IgD-negative memory B cell (primary cell): ENCODE measurements around the gene SVIL. TPM values are rescaled to one million over a fixed set of nuclear protein-coding genes. Genes with fewer than 3 reads are reported as not detected.
"Not testable (repeated sequence)": the region's sequence is repeated elsewhere in the genome, so short reads cannot be mapped to it uniquely, and the experiment has no call there.

Experiments
- H3K27ac Mint-ChIP-seq, 3 donors: one replicate each; pipeline ENCODE4 v1.8.0; 2020 to 2022; ENCODE audit warnings: mild to moderate bottlenecking in 3 of 3, mixed read lengths in 3 of 3, moderate library complexity in 1 of 3
- H3K27me3 Mint-ChIP-seq: one replicate; pipeline ENCODE4 v1.8.0; 2021; ENCODE audit warnings: mixed read lengths
- H3K36me3 Mint-ChIP-seq: one replicate; pipeline ENCODE4 v1.8.0; 2020; ENCODE audit warnings: mild to moderate bottlenecking, mixed read lengths
- H3K4me1 Mint-ChIP-seq, 3 donors: one replicate each; pipeline ENCODE4 v1.8.0; 2020 to 2022; ENCODE audit warnings: mixed read lengths in 3 of 3, mild to moderate bottlenecking in 1 of 3
- H3K4me3 Mint-ChIP-seq, 4 donors: one replicate each; pipeline ENCODE4 v1.8.0; 2020 to 2022; ENCODE audit warnings: mild to moderate bottlenecking in 4 of 4, mixed read lengths in 4 of 4, moderate library complexity in 3 of 4
- H3K9me3 Mint-ChIP-seq, 3 donors: one replicate each; pipeline ENCODE4 v1.8.0; 2020 to 2021; ENCODE audit warnings: mixed read lengths in 3 of 3, mild to moderate bottlenecking in 1 of 3
- polyA plus RNA-seq: library from polyadenylated mRNA; unstranded; fragments of 300-500 nt; fragmentation: Illumina TruSeq; gene quantifications from one replicate; pipeline ENCODE4 v1.2.3, GENCODE V29; 2021

Gene SVIL
- polyA plus RNA-seq, 1 donor from 2014 or later = 2.6 TPM

DNA sequence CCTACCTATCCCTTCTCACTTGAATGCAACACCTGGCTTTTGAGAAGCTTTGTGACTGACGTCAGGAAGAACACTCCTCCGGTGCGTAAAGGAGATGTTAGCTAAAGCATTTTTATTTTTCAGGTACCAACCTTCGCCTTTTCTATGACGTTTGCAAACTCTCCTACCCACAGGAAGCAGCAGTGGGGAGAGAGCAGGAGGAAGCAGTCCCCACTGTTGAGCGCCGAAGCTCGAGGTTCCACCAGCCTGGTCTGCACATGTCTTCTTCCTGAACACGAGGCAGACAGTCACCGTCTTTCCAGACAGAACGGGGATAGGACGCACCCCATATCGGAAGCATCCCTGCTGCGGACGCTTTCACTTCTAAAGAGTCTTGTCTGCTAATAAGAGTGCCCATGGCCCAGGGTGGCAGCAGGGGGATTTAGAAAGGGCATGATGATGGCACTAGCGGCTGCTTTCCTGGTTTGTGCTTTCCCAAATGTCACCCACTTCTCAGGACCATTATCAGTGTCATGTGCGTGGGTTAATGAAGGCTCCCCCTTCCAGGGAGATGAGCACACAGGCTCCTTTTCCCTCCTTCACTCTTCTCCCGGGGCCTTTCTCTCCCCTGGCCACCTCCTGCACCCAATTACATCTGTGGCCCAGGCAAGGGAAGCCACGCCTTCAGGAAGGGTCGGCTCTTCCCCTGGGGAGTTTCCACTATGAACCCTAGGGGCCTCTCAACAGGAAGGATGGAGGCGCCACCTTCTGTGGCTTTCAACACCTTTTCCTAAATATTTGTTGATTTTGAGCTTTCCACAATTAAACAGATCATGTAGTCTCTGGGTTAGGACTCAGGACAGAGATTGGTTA lies 147.5 kb downstream of the SVIL start:
- not testable (repeated sequence) for H3K4me3 Mint-ChIP-seq, H3K27me3 Mint-ChIP-seq, H3K4me1 Mint-ChIP-seq, H3K27ac Mint-ChIP-seq, H3K9me3 Mint-ChIP-seq, H3K36me3 Mint-ChIP-seq

- Mint-ChIP-seq H3K27me3 (peaks cover 2% of the 10 kb centered on the region), H3K36me3 (peaks cover under 1% of the 10 kb centered on the region), H3K9me3 (no peaks in the 10 kb centered on the region), H3K27ac (no peak overlapping the region), H3K4me1 (peaks cover 0 to 2% (median 0%) of the 10 kb centered on the region in 3 donors), H3K4me3 (peak overlapping the region in 1 of 4 donors; percentile 7)
These were observed 148.3 kb downstream of the SVIL start for GRCh38 chr10:29486433-29486832.

- not testable (repeated sequence) for H3K36me3 Mint-ChIP-seq, H3K9me3 Mint-ChIP-seq, H3K4me1 Mint-ChIP-seq, H3K27me3 Mint-ChIP-seq, H3K4me3 Mint-ChIP-seq
- peak overlapping the region in 1 of 3 donors; percentile 71 for H3K27ac Mint-ChIP-seq
These were observed 150.1 kb downstream of the SVIL start for GRCh38 chr10:29484677-29485076.

DNA sequence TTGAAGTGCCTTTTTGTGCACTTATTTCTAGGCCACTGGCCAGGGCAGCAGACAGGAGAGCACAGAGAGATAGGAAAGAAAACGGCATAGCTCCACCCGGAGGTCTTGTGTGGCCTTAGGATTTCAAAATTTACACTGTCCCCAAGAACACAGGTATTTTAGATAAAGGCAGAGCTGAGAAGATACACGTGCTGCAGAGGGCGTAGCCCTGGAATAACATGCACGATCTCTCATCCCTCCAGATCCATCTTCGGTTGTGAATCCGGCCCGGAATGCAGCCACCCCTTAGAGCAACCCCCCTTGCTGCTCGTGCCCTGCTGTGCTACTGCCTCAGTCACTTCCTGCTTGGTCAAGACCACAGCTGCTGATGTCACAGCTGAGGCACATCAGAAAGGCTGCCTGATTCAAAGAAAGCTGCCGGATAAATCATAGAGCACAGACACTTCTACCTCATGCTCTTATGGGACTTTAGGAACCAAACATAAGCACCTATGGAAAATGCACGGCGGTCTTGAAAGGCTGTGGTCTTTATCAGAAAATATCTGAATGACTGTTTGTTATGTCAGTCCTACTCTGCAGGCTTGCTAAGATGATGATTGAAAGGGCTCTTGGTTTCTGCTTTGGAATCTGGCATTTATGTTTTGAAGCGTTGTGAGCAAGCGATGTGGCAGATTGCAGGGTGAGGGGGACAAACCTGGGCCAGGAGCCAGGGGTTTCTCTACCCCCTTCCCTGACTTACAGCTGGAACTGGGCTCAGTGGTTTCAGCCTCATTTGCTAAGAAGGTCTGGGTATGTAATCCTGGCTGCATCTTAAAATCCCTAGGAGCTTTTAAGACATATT lies 152.0 kb downstream of the SVIL start:
- Mint-ChIP-seq H3K9me3 (no peaks in the 10 kb centered on the region), H3K27ac (no peak overlapping the region), H3K4me1 (peaks cover 0 to 2% (median 0%) of the 10 kb centered on the region in 3 donors), H3K4me3 (peak overlapping the region in 1 of 4 donors; percentile 29), H3K27me3 (peaks cover 2% of the 10 kb centered on the region), H3K36me3 (no peaks in the 10 kb centered on the region)

- H3K27me3 Mint-ChIP-seq = peaks cover 2% of the 10 kb centered on the region
- H3K36me3 Mint-ChIP-seq = no peaks in the 10 kb centered on the region
- H3K27ac Mint-ChIP-seq = no peak overlapping the region
- no peak overlapping the region for H3K4me3 Mint-ChIP-seq
- H3K9me3 Mint-ChIP-seq = no peaks in the 10 kb centered on the region
- no peaks in the 10 kb centered on the region for H3K4me1 Mint-ChIP-seq
These were observed 152.8 kb downstream of the SVIL start for GRCh38 chr10:29481906-29482440.

DNA sequence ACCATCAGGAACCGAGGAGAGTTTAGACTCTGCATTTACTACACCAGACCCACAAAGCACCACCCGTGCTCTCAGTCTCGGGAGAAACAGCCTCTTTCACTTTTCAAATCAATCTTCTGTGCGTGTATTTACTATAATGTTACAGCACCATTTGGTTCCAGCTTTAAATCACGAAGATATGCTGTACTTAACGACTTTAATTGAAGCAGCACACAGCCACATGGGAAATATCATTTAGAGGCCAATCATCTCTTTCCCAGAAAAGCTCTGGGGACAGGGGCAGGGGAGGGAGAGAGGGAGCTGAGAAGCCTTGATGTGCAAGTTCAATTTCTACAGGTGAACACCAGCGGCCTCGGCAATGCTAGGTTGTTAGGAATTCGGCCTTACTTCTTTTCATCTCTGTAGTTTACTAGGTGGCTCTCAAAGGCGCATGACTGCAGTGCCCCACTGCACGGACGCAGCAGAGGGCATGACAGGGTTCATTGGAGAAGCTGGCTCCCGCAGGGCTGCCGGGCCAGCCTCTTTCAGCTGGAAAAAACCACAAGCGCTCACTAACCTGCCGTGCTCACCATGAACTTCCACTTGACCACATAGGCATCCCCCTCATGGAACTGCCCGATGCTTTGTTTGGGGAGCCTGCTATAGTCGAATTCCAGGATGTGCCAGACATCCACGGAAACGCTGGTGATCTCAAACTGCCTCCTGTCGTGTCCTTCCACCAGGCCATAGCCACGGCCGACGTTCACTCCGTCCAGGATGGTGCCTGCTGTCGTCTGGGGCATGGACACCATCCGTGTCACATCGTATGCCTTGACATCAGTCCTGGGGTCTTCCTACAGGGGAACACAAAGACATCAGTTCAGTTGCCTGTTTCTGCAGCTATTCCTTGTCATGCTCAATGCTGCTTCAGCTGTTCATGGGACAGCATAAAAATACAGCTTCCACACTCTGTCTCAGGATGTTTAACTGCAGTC lies 154.5 kb downstream of the SVIL start:
- H3K4me1 Mint-ChIP-seq = no peaks in the 10 kb centered on the region
- peaks cover under 1% of the 10 kb centered on the region for H3K27me3 Mint-ChIP-seq
- peak overlapping the region in 1 of 4 donors; percentile 51 for H3K4me3 Mint-ChIP-seq
- H3K36me3 Mint-ChIP-seq = no peaks in the 10 kb centered on the region
- H3K9me3 Mint-ChIP-seq = no peaks in the 10 kb centered on the region
- peak overlapping the region in 2 of 3 donors; percentile 33 to 53 for H3K27ac Mint-ChIP-seq

- Mint-ChIP-seq H3K4me1 (no peaks in the 10 kb centered on the region), H3K4me3 (no peak overlapping the region), H3K9me3 (no peaks in the 10 kb centered on the region), H3K27me3 (no peaks in the 10 kb centered on the region), H3K27ac (peak overlapping the region in 1 of 3 donors; percentile 33), H3K36me3 (no peaks in the 10 kb centered on the region)
These were observed 155.5 kb downstream of the SVIL start for GRCh38 chr10:29479081-29479925.

- Mint-ChIP-seq H3K27ac (no peak overlapping the region), H3K4me3 (no peak overlapping the region), H3K36me3 (peaks cover 3% of the 10 kb centered on the region), H3K27me3 (no peaks in the 10 kb centered on the region), H3K9me3 (no peaks in the 10 kb centered on the region), H3K4me1 (no peaks in the 10 kb centered on the region)
These were observed 161.2 kb downstream of the SVIL start for GRCh38 chr10:29473406-29474100.

DNA sequence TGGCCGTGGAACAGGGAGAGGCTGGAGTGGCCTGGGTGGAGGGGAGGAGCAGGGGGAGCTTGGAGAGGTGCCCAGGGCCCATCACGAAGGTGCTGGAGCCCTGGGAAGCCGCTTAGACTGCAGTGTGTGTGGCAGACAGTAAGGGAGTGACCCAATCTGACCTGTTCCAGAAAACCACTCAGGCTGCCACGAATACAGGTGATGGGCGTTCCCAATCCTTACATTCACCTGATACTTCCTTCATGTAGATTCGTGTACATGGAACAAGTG lies 161.7 kb downstream of the SVIL start:
- no peak overlapping the region for H3K27ac Mint-ChIP-seq

DNA sequence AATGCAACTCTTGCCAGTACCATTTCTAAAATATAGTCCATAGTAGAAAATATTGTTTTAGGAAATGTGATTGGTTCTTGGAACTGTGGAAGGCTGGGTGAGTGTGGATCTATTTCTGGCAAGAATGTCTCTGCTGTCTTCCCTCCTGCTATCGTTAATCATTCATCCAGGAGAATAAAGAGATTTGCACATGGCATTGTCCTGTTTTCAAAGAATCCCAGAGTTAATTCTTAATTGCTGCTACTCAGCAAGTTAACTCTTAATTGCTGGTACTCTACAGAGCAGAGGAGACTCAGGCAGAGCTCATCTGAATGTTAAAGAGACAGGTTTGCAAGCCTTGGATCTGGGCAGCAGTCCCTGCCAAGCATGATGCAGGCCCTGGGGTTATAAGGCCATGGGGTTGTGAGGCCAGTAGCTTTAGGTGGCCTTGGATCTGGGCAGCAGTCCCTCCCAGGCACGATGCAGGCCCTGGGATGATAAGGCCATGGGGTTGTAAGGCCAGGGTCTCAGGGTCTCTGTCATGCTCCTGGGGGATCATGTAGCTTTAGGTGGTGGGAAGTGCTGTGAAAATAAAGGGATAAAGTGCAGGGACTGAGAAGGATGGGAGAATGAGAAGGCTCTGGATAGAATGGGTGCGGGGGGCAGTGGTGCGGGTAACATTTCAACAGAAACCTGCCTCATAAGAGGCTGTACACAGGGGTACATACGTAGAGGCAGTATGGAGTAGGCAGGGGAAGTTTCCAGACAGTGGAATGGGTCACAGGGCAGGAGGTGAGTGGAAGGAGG lies 162.3 kb downstream of the SVIL start:
- no peaks in the 10 kb centered on the region for H3K4me1 Mint-ChIP-seq
- no peak overlapping the region for H3K4me3 Mint-ChIP-seq
- H3K27me3 Mint-ChIP-seq = no peaks in the 10 kb centered on the region
- peaks cover 3% of the 10 kb centered on the region for H3K36me3 Mint-ChIP-seq
- peaks cover 0 to 2% (median 0%) of the 10 kb centered on the region in 3 donors for H3K9me3 Mint-ChIP-seq
- H3K27ac Mint-ChIP-seq = no peak overlapping the region

More for the DNA sequence above, 161.7 kb downstream of the SVIL start:
- no peaks in the 10 kb centered on the region for H3K4me1 Mint-ChIP-seq
- no peak overlapping the region for H3K4me3 Mint-ChIP-seq
- peaks cover 0 to 2% (median 0%) of the 10 kb centered on the region in 3 donors for H3K9me3 Mint-ChIP-seq
- peaks cover 3% of the 10 kb centered on the region for H3K36me3 Mint-ChIP-seq
- no peaks in the 10 kb centered on the region for H3K27me3 Mint-ChIP-seq

- Mint-ChIP-seq H3K4me1 (no peaks in the 10 kb centered on the region), H3K4me3 (no peak overlapping the region), H3K36me3 (peaks cover 3% of the 10 kb centered on the region), H3K9me3 (peaks cover 0 to 2% (median 0%) of the 10 kb centered on the region in 3 donors), H3K27me3 (no peaks in the 10 kb centered on the region), H3K27ac (no peak overlapping the region)
These were observed 163.3 kb downstream of the SVIL start for GRCh38 chr10:29471544-29471859.

DNA sequence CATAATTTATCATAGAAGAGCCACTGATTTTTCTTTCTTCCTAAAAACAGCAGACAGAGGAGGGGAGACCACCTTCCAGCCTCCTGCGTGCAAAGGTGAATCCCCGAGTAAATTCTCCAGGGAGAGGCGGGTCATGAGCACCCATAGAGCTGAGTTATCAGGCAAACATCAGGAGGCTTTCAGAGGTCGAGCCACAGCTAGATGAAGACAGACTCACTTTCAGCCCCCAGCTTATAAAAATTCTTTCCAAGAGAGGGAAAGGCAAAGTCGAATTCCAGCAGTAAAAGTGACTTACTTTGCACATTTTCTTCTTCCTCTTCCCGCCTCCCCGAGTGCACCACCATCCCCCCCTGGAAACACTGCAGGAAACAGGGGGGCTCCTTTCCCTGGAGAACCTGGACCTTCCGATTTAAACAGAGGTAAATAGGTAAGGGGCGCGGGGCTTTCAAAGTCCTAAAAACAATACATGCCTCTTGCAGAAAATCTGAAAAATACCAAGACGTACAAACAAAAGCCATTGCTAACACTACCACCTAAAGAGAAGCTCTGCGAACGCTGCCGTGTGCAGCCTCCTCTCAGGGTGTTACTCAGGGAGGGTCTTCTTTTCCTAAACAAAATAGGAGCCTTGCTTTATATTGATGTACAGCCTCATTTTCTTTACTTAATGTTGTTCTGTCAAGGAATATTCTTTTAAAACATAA lies 163.8 kb downstream of the SVIL start:
- Mint-ChIP-seq H3K27me3 (no peaks in the 10 kb centered on the region), H3K36me3 (peaks cover 3% of the 10 kb centered on the region), H3K4me3 (no peak overlapping the region), H3K4me1 (no peaks in the 10 kb centered on the region), H3K9me3 (peaks cover 0 to 2% (median 0%) of the 10 kb centered on the region in 3 donors), H3K27ac (no peak overlapping the region)
